Measurements from ENCODE around the gene PLPP1.
"Not testable (repeated sequence)": the region's sequence is repeated elsewhere in the genome, so short reads cannot be mapped to it uniquely, and the experiment has no call there.

PLPP1 gene

GRCh38 chr5:55503917-55504316 lies 30.8 kb downstream of the PLPP1 start:
- DNase-seq (ENCODE audit: low read depth in 2 of 2), result not testable (repeated sequence)

DNA sequence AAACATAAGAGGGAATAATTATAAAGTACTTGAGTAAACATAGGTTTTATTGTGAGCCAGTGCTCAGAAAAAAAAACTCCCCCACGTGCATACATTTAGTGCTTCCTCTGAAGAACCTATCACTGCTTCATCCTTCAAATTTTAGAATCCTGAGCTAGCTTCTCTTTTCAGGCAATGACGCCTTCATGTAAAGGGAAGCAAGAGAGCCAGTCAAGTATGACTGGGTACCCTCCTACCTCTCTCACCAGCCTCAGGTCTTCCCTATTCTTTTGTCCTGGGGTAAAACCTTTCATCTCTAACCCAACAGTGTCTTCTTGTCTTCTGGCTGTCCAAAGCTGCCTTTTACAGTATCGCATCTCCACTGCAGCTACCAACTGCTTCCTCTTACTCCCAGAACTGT lies 32.0 kb downstream of the PLPP1 start:
- DNase-seq (ENCODE audit: low read depth in 2 of 2), result no peak

- no peak for DNase-seq (ENCODE audit: low read depth in 2 of 2)
Measured at GRCh38 chr5:55498457-55498856, 36.3 kb downstream of the PLPP1 start.

GRCh38 chr5:55497712-55498111 lies 37.1 kb downstream of the PLPP1 start:
- no peak for DNase-seq (ENCODE audit: low read depth in 2 of 2)

DNA sequence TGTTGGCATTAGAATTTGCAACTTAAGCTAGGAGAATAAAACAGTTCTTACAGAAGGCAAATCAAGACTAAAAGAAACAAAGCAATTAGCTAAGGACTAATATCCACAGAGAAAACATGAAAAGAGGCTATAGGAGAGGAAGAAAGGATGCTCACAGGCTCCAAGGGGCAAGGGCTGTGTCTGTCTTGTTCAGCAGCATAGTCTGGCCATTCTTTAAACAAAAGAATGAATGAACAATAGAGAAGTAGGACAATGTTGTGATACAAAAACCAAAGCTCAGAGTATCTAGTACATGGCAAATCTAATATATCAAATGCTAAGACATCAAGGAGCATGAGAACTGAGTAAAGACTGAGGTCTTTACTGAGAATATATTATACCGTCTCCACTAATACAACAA lies 39.5 kb downstream of the PLPP1 start:
- no peak for DNase-seq (ENCODE audit: low read depth in 2 of 2)

DNA sequence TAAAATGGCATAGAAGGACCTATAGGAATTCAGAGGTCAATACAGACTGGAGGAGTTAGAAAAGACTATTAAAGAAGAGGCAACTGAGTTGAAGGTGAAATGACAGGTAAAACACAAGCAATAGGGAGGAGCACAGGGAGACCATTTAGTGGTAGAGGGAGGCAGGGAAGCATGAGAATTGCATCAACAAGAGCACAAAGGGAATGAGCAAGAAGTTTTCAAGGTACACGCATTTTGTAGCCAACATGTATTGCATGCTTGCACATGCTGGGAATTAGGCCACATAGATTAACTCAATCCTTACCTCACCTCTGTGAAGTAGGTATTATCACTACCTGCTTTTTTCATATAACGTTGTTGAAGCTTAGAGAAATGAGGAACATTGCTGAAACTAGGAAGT lies 42.3 kb downstream of the PLPP1 start:
- no peak for DNase-seq (ENCODE audit: low read depth in 2 of 2)

DNA sequence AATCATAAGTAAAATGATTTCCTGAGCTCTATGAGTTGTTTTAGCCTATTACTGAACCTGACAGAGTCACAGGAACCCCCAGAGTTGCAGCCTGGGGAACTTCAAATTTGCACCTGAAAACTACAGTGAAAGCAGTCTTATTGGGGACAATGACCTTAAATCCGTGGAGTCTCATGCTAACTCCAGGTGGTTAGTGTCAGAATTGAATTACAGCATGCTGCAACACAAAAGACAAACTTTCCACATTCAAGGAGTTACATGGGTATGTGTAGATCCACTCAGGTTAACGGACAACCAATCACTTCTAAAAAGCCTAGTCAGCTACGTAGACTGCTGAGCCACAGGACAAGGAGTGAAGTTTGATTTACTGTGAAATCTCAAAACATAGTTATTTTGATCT lies 49.7 kb downstream of the PLPP1 start:
- DNase-seq (ENCODE audit: low read depth in 2 of 2), result no peak

GRCh38 chr5:55484531-55484930 lies 50.2 kb downstream of the PLPP1 start:
- no peak for DNase-seq (ENCODE audit: low read depth in 2 of 2)

DNA sequence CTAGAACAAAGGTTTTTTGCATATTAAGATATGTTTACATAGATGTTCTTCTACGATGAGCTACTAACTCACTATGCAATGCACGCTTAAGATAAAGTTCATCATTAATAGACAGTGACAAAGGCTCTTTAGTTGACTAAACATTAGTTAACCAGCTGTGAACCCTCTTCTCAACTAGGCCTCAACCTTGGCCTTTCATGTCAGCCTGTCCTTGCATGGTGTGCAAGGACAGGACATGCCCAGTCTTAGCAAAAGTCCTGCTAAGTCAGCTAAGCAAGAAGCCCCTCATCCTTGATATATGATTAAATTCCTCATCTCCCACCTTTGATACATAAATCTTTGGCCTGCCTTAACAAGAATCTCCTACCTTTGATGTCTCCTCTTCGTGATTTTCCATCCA lies 50.9 kb downstream of the PLPP1 start:
- DNase-seq (ENCODE audit: low read depth in 2 of 2), result no peak

- DNase-seq (ENCODE audit: low read depth in 2 of 2), result no peak
Measured at GRCh38 chr5:55481293-55481855, 53.4 kb downstream of the PLPP1 start.

DNA sequence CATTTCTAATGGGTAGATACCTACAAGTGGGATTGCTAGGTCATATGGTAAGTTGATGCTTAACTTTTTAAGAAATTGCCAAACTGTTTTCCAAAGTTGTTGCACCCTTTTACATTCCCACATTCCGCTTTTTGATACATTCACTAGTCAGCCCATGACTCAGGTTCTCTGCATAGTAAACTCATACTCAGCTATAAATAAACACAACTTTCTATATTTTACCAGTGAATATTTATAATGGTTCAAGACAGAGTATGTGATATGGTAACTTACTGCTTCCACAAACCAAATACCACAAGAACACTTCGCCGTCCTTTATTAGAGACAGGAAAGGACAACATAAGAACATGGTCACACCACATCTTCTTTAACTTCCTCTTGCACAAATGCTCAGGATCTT lies 54.0 kb downstream of the PLPP1 start:
- DNase-seq (ENCODE audit: low read depth in 2 of 2), result no peak

DNA sequence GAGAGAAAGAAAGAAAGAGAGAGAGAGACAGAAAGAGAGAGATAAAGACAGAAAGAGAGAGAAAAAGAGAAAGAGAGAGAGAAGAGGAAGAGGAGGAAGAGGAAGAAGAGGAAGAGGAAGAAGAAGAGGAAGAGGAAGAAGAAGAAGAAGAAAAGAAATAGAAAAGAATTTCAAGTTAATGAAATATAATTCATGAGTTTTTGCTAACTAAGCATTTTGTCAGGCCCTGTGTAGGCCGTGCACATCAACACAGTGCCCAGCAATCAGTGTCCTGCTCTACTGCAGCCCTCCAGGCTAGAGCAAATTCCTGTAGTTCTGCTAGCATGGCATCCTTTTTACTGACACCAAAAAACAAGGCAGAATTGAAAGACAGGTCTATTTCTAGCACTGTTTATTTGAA lies 62.1 kb downstream of the PLPP1 start:
- no peak for DNase-seq (ENCODE audit: low read depth in 2 of 2)

- DNase-seq (ENCODE audit: low read depth in 2 of 2), result no peak
Measured at GRCh38 chr5:55471468-55471867, 63.3 kb downstream of the PLPP1 start.

- no peak for DNase-seq (ENCODE audit: low read depth in 2 of 2)
Measured at GRCh38 chr5:55470282-55470681, 64.5 kb downstream of the PLPP1 start.

- no peak for DNase-seq (ENCODE audit: low read depth in 2 of 2)
Measured at GRCh38 chr5:55469839-55470238, 64.9 kb downstream of the PLPP1 start.

GRCh38 chr5:55467862-55468551 lies 66.8 kb downstream of the PLPP1 start:
- DNase-seq (ENCODE audit: low read depth in 2 of 2), result no peak

GRCh38 chr5:55463613-55464012 lies 71.2 kb downstream of the PLPP1 start:
- DNase-seq (ENCODE audit: low read depth in 2 of 2), result no peak

DNA sequence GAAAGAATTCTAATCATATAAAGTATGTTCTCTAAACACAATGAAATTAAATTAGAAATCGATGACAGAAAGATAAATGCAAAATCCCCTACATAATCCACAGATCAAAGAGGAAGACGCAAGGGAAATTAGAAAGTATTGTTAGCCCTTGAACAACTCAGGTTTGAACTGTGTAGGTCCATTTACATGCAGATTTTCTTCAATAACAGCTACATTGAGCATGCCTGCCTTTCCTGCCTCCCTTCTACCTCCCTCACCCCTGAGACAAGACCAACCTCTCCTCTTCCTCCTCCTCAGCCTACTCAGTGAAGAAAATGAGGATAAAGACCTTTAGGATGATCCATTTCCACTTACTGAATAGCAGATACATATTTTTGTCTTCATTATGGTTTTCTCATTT lies 75.2 kb downstream of the PLPP1 start:
- no peak for DNase-seq (ENCODE audit: low read depth in 2 of 2)

DNA sequence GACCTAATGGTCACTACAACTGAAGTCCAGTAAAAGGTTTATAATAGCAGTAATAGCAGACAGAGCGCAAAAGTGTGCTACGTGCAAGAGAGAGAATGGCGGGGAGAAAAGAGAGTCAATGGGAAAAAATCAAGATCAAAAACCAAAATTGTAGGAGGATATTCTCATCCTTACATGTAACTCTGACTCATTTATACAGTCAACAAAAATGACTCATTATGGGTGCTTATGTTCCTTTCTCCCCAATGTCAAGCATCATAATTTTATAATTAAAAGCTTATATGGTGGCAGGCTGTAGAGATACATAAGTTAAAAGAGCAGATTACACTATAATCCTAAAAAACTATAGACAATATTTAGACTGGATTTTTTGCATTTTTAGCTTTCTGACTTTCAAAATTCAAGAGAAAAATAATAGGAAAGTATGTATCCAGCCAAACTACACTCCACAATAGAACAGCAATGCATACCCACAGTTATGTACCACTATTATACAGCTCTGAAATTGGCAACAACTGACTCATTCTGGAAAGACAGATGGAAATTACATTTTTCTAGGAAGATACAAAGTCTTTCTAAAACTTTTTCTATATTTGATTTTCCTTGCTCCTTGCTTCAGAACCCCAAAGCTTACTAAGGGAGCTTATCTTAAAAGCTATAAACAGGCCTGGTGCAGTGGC lies 78.4 kb downstream of the PLPP1 start:
- no peak for DNase-seq (ENCODE audit: low read depth in 2 of 2)

- DNase-seq (ENCODE audit: low read depth in 2 of 2), result no peak
Measured at GRCh38 chr5:55454282-55454681, 80.5 kb downstream of the PLPP1 start.

- no peak for DNase-seq (ENCODE audit: low read depth in 2 of 2)
Measured at GRCh38 chr5:55453211-55453610, 81.6 kb downstream of the PLPP1 start.

DNA sequence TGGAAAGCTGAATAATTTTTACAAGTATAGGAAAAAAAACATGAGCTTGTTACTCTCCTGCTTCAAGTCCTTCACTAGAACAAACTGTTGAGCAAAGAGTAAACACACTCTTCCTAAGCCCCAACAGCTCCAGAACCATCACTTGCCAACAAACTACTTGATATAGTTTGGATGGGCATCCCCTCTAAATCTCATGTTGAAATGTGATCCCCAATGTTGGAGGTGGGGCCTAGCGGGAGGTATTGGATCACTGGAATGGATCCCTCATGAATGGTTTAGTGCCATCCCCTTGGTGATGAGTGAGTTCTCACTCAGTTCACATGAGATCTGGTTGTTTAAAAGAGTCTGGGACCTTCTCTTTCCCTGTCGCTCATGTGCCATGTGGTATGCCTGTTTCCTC lies 82.8 kb downstream of the PLPP1 start:
- DNase-seq (ENCODE audit: low read depth in 2 of 2), result no peak

- DNase-seq (ENCODE audit: low read depth in 2 of 2), result no peak
Measured at GRCh38 chr5:55450050-55450765, 84.6 kb downstream of the PLPP1 start.

All from activated CD4-positive, alpha-beta T cell treated with anti-CD3 and anti-CD28 coated beads for 24 hours (primary cell).